Body of pancreas (tissue), 4 donors: ENCODE data around the gene PLXDC2.

Experiments
- POLR2A ChIP-seq, 3 donors: fragments of 450-650 bp; IDR thresholded peaks; one replicate each; pipeline ENCODE4 v1.6.1; 2016; ENCODE audit warnings: antibody characterized with exemption in 3 of 3, mild to moderate bottlenecking in 2 of 3
- TF ChIP-seq, protein P1 (sequence below), 7 experiments: fragments of 450-650 bp in 4 of 7; fragments of 200-600 bp in 3 of 7; sonication (generic) in 3 of 7; IDR thresholded peaks; one replicate each; pipeline ENCODE4 v1.5.1; 2016 to 2019; ENCODE audit warnings: antibody characterized with exemption in 7 of 7

DNA sequence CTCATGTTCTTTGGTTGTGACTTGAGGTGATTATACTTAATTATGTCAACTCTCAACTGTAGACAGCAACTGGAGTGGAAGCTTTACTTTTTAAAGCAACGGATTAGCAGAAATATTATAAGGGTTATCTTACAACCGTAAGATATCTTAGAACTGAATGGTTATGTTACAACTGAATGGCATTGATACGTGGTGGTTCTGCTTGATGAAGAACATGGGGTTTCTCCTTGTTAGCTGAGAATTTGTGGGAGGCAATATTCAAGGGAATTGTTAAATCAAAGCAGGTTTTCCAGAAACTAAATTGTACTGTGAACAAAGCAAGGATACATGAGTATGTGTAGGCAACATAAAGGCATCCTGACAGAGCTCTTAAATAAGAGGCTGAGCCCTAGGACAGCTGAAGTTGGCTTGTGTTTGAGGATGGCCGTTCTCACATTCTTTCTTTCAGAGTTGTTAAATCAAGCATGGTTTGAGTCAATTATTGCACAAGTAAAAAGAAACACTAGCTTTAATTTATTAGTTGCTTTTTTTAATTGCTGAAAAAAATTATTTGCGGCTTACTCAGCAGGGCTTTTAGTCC lies 350.0 kb downstream of the PLXDC2 start:
- TF ChIP-seq, protein P1, sequence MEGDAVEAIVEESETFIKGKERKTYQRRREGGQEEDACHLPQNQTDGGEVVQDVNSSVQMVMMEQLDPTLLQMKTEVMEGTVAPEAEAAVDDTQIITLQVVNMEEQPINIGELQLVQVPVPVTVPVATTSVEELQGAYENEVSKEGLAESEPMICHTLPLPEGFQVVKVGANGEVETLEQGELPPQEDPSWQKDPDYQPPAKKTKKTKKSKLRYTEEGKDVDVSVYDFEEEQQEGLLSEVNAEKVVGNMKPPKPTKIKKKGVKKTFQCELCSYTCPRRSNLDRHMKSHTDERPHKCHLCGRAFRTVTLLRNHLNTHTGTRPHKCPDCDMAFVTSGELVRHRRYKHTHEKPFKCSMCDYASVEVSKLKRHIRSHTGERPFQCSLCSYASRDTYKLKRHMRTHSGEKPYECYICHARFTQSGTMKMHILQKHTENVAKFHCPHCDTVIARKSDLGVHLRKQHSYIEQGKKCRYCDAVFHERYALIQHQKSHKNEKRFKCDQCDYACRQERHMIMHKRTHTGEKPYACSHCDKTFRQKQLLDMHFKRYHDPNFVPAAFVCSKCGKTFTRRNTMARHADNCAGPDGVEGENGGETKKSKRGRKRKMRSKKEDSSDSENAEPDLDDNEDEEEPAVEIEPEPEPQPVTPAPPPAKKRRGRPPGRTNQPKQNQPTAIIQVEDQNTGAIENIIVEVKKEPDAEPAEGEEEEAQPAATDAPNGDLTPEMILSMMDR (IDR thresholded peaks at IDR 0.05), result no peak
- no peak for TF ChIP-seq POLR2A (IDR thresholded peaks at IDR 0.05)
